SIG-M5 treated with dmso at 0.1 percent for 504 hours (cell line): ENCODE data around the gene ZMIZ1.
"Not testable (repeated sequence)": the region's sequence is repeated elsewhere in the genome, so short reads cannot be mapped to it uniquely, and the experiment has no call there.

ENCODE experiments used
- DNase-seq: peaks from one replicate; lab custom pipeline; 2025; ENCODE audit not compliant: unreplicated experiment; lab: John Stamatoyannopoulos, UW

ZMIZ1 gene

GRCh38 chr10:79029478-79030390, 39.0 kb upstream of the ZMIZ1 start:
- DNase-seq = no peak

DNA sequence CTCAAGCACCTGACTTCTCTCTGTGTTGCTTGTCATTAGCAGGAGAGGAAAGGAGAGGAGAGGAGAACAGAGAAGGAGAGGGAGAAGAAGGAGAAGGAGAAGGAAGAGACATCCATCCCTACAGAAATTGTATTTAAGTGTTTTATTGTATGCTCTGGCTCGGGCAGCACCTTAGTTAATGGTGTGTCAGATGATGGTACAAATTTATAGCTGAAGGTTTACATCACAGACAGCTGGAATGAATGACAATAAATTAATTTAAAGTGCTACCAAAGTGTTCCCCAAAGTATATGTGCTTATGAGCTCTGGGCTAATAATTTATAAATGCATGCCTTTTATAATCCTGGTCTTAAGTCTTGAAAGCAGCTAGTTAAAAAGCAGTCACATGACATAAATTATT, 38.1 kb upstream of the ZMIZ1 start:
- DNase-seq = no peak

DNA sequence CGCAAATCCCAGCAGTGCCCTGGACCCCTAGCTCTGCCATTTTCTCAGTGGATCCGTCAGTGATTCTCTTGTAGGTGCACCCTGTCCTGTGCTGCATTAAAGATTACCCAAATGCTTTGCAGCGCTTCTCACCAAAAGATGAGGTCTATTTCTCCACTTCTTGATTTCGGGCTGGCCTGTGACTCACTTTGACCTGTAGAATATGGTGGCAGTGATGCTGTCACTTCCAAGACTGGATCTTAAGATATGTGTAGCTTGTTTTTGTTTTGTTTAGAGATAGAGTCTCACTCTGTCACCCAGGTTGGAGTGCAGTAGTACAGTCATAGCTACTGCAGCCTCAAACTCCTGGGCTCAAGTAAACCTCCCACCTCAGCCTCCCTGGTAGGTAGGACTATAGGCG, 37.0 kb upstream of the ZMIZ1 start:
- DNase-seq = no peak

DNA sequence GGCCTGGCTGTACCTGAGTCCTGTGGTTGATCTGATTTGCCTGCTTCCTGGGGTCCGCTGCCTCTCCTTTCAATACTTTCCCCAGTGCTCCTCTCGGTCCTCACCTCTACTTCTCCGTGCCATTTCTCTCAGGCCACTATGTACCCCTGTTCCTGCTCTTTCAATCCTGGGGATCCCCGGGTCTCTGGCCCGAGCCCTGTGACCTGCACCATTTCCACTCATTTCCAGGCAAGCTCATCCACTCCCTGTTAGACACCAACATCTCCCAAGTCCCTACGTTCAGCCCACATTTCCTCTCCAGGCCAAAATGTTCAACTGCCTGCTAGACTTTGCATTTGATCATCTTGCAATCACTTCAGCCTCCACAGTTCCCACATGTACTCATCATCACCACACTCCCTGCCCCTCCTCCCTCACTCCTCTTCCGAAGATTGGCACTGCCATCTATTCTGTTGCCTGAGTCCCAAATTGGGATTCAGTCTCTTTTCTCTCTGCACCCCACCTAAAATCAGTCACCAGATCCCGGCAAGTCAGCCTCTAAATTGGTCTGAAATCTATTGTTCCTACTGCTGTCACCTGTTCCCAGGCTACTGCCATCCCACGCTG, 34.4 kb upstream of the ZMIZ1 start:
- DNase-seq = no peak

DNA sequence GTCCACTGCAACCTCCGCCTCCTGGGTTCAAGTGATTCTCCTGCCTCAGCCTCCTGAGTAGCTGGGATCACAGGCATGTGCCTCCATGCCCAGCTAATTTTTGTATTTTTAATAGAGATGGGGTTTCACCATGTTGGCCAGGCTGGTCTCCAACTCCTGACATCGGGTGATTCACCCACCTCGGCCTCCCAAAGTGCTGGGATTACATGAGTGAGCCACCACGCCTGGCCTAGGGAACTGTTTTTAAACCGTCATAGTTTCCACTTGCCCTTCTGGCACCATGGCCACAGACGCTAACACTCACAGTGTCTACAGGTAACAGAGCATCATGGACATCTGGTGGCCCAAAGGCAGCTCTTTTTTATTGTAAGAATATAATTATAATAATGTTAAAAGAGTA, 32.4 kb upstream of the ZMIZ1 start:
- not testable (repeated sequence) for DNase-seq

DNA sequence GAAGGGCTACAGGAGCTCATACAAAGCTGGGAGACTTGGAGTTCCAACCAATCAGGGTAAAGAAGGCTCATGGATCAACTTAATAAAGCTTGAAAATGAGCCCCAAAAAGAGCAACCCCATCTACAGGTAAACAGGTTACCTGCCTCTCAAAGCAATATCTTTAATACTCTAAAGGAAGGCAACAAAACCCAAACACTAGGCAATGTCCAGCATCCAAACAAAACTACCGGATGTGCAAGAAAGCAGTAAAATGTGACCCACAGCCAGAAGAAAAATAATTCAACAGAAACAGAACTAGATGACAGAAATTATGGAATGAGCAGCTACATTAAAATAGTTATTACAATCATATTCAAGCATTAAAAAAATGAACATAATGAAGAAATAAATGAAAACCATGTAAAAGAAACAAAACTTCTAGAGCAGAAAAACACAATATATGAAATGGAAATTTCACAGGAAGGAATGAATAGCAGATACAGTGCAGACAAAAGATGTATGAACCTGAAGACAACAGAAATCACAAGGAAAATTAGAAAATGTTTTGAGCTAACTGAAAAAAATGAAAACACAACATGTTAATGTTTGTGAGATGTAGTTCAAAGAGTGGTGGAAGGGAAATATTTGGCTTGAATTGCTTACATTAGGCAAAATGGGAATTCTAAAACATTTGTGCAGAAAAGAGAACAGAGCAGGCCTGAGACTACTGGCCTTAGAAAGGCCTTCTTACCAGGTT, 30.5 kb upstream of the ZMIZ1 start:
- DNase-seq = no peak

DNA sequence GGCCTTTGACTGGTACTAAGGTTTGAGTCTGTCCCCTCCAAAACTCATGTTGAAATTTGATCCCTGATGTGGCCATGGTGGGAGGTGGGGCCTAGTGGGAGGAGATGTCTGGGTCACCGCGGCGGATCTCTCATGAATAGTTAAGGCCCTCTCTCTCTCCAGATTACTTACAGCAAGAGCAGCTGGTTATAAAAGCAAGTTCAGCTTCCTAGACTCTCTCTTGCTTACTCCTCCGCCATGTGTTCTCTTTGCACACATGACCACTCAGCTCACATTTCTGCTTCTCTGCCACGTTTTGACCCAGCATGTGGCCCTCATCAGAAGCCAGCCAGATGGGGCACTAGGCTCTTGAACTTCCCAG, 29.9 kb upstream of the ZMIZ1 start:
- no peak for DNase-seq

DNA sequence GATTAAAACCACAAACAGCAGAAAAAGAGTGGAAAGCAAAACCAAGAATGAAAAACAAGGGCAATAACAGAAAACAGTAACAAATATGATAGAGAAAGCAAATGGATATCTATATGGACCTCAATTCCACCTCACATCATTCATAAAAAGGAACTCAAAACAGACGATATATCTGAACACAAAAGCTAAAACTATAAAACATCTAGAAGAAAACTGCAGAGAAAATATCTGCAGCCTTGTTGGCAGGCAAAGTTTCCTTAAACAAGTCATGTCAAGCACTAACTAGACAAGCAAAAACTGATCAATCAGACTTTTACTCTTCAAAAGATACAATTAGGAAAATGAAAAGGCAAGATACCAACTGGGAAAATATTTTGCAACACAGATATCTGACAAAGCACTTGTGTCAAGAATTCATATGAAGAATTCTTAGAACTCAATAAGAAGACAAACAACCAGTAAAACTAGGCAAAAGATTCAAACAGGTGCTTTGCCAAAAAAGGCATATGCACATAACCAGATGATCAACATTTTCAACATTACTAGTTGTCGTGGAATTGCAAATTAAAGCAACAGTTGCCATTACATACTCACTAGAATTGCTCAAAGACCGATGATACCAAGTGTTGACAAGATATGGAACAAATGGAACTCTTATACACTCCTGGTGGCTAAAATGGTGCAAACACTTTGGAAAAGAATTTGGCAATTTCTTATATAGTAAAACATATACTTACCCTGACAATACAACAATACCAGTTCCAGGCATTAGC, 25.9 kb upstream of the ZMIZ1 start:
- DNase-seq = no peak

DNA sequence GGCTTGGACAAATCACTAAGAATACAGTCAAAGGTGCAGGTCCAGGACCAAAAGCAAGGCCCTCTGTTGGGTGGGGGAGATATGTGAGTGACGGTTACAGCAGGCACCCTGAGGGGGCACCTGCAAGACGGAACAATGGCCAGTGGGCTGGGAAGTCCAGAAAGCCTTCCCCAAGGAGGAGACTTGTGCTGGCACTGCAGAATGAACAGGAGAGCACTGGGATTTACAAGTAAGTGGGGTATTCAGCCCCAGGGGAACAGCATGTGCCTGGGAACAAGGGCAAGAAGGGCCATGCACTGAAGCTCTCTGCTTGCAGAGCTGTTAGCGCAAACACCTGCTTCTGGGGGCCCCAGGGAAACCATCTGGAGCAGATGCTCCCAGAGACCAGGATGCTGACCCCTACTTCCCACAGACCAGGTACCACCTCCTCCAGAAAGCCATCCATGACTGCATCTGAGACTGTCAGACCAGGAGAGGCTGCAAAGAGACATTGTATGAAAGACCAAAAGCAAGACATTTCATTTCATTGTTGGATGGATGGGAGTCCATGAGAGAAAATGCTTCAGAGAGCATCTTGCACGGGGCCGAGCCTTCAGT, 24.6 kb upstream of the ZMIZ1 start:
- DNase-seq = no peak

DNA sequence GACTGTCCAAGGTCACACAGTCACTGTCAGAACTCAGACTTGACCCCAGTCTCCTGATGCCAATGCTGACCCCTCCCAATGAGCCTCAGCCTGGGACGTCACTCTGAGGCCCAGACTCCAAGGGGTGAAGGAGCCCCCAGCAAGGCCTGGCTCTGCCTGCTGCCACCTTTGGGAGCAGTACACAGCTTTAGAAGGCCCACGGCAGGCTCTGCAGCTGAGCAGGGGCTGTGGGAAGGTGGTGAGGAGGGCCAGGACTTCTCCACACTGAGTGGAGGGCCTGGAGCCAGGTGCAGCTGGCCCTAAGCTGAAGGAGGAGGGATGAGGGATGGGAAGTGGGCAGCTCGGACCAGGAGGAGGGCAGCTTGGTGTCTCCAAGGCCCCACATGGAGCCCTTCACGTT, 23.9 kb upstream of the ZMIZ1 start:
- DNase-seq = no peak

- no peak for DNase-seq
Observed at GRCh38 chr10:79045566-79046175, 23.1 kb upstream of the ZMIZ1 start.

DNA sequence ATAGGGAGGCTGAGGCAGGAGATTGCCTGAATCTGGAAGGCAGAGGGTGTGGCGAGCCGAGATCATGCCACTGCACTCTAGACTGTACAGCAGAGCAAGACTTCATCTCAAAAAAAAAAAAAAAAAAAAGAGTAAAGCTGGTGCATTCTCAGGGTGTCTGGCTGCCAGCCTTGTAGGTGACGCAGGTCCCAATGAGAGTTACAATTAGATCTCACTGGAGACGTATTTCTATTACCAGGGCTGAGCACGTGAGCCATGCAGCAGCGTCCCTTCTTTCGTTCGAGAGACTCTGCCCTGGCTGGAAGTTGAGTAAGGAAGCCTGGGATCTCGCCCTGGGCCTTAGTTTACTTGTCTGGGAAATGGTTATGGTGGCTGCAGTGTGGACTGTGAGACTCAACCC, 22.4 kb upstream of the ZMIZ1 start:
- DNase-seq = no peak

- no peak for DNase-seq
Observed at GRCh38 chr10:79046741-79047583, 21.8 kb upstream of the ZMIZ1 start.

GRCh38 chr10:79047584-79047874, 21.2 kb upstream of the ZMIZ1 start:
- no peak for DNase-seq

DNA sequence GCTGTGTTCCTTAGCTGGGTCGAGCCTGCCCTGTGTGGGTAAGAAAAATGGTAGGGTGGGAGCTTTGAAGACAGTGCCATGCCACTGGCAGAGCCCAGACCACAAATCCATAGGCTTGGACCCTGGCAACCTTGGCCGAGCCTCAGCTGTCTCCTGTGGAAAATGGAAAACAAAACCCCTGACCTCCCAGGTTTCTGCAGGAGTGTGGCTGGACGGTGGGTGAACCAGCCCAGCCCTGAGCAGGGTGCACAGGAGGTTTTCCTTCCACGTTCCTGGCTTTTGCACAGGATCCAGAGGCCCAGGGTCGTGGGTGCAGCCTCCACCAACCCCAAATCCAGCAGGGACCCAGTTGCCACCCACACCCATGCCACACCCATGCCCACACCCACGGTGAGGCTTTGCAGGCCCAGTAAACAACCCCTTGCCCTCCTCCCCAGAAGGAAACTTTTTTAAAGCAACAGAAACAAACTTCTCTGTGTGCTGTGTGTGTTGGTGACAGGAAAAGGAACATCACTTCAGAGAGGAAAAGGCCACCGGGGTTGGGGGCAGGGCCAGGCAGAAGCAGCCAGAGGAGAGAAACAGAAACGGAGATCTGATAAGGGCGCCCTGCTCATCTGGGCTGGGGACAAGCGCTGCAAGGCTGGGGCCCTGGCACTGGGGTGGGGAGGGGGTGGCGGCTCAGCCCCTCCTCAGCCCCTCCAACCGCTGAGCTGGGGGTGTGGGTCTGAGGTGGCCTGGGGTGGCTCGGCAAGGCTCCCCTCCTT, 20.7 kb upstream of the ZMIZ1 start:
- no peak for DNase-seq

DNA sequence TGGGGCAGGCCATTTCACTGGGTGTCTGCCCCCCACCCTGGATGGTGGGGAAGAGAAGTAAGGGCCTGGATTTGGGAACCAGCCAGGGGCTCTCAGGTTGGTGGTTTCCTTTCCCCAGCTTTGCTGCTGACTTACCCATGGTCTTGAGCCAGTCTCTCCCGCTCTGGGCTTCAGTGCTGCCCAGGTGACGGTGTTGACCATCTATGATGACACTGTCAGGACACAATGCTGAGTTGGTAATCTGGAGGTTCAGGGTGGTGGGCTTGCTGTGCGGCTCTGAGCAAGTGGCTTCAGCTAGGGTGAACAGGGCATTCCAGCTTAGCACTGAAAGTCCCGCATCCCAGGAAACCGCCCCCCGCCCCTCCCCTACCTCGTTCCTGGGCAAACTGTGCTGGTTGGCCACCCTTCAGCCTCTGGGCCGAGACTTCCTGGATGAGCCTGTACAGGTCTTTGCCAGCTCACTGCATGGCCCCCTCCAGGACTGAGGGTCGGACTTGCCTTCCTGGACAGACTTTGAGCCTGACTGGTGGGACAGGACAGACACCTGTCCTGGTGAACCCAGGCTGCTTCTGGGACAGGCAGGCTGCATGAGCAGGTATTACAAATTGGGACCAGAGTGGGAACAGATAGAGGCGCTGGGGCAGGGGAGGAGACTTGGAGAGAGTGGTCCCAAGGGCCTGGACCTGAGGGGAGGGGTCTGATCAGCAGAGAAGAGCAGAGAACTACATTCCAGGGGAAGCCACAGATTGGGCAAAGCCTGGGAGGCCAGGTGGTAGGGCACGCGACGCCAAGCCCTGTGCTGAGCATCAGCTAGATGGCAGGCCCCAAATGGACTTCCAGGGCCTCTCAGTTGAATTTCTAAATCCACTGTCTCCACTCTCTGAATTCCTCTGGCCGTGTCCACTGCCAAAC, 19.9 kb upstream of the ZMIZ1 start:
- no peak for DNase-seq

DNA sequence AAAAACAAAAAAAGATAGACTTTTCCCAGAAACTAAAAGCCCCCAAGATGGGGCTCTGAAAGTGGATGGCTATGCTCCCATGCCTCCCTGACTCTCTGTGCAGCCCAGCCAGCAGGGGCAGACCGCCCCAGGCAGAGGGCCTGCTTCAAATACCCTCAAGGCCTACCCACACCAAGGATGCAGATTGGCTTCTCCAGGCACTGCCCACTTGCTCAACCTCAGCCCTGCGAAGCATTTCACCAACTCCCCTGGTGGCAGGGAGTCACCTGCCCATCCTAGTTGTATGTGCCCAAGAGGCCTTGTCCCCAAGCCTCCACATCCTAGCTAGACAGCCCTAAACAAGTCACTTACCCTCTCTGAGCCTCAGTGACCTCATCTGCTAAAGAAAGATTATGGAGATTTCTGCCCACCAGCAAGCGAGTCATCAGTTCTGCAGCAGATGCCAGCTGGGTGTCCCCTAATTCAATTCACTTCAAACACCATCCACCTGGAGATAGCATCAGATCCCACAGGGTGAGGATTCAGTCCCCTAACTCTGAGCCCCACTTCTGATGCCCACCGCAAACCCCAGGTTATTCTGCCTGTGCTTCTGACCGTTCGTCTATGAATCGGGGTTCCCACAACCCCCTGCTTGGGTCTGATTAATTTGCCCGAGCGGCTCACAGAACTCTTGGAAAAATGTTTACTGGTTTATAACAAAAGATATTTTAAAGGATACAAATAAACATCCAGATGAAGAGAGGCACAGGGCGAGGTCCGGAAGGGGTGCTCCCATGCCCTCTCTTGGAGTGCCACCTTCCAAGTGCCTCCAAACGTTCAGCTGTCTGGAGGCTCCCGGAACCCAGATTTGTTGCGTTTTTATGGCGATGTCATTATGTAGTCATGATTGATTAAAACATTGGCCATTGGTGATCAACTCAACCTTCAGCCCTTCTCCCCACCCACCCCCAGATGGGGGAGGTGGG, 18.6 kb upstream of the ZMIZ1 start:
- no peak for DNase-seq
